ENCODE results near the gene ATP5MC2. TPM values are rescaled to one million over a fixed set of nuclear protein-coding genes. Genes with fewer than 3 reads are reported as not detected.

Gene ATP5MC2
- polyA plus RNA-seq, 1 donor from 2014 or later = 331 TPM

DNA sequence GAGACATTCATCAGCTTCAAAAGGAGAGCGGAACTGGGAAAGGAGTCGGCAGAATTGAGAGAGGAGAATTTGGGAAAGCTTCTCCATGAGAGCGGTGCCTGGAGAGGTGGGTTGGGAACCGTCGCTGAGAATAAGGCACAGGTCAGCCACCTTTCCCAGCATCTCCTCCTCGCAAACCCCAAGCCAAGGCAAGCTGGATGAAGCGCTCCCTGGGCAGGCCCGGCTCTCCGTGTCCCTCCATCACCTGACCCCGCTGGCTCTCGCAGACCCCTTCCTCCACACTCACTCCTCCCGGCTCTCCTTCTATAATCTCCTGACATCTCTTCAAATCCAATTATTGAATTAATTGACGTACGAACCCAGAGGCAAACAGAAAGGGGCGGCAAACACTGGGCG, 18.9 kb upstream of the ATP5MC2 start:
- H3K27me3 ChIP-seq (ENCODE audit: insufficient read depth, low read depth, low read length) = no peaks in the 10 kb centered on the region
- no peak for TF ChIP-seq CTCF (IDR thresholded peaks at IDR 0.05; ENCODE audit: poor library complexity, severe bottlenecking)
- no peak for TF ChIP-seq TAF1 (IDR thresholded peaks at IDR 0.05; ENCODE audit: low read depth)
- TF ChIP-seq EZH2 (IDR thresholded peaks at IDR 0.05; ENCODE audit: borderline replicate concordance, insufficient read depth, low read length, poor library complexity, severe bottlenecking) = no peak
- TF ChIP-seq POLR2AphosphoS5 (IDR thresholded peaks at IDR 0.05) = no peak
- TF ChIP-seq EP300 (conservative IDR thresholded peaks at IDR 0.05; ENCODE audit: poor library complexity, severe bottlenecking) = no peak
- no peak for TF ChIP-seq REST (IDR thresholded peaks at IDR 0.05; ENCODE audit: borderline replicate concordance)
- TF ChIP-seq RAD21 (conservative IDR thresholded peaks at IDR 0.05) = no peak
- TF ChIP-seq MXI1 (conservative IDR thresholded peaks at IDR 0.05; ENCODE audit: poor library complexity, severe bottlenecking) = no peak
- TF ChIP-seq SMC3 (conservative IDR thresholded peaks at IDR 0.05; ENCODE audit: poor library complexity) = no peak
- no peaks in the 10 kb centered on the region for H3K79me2 ChIP-seq (replicated peaks; ENCODE audit: insufficient read depth, low read length)
- peak overlapping the region; percentile 54 for H3K4me3 ChIP-seq (ENCODE audit: low read length)
- H3K27ac ChIP-seq (ENCODE audit: low read length) = peak overlapping the region; percentile 87
- peak overlapping the region; percentile 61 for H3K9ac ChIP-seq (ENCODE audit: low read length)
- no peaks in the 10 kb centered on the region for H4K20me1 ChIP-seq (ENCODE audit: insufficient read depth)
- no peaks in the 10 kb centered on the region for H3K9me3 ChIP-seq (ENCODE audit: low read length)
- H3K36me3 ChIP-seq (ENCODE audit: insufficient read depth, low read length) = no peaks in the 10 kb centered on the region
- no peaks in the 10 kb centered on the region for H3K9me2 ChIP-seq (ENCODE audit: insufficient read depth, low read length)
- no peak overlapping the region for H2AFZ ChIP-seq (ENCODE audit: low read depth, low read length)
- no peaks in the 10 kb centered on the region for H3F3A ChIP-seq (ENCODE audit: insufficient read depth, low read length, poor library complexity, severe bottlenecking)
- H3K4me2 ChIP-seq (ENCODE audit: low read length) = no peak overlapping the region

GRCh38 chr12:53688134-53688533, 12.3 kb upstream of the ATP5MC2 start:
- TF ChIP-seq POLR2AphosphoS5 (IDR thresholded peaks at IDR 0.05) = no peak
- TF ChIP-seq MXI1 (conservative IDR thresholded peaks at IDR 0.05; ENCODE audit: poor library complexity, severe bottlenecking) = no peak
- TF ChIP-seq CTCF (IDR thresholded peaks at IDR 0.05; ENCODE audit: poor library complexity, severe bottlenecking) = no peak
- no peak for TF ChIP-seq EP300 (conservative IDR thresholded peaks at IDR 0.05; ENCODE audit: poor library complexity, severe bottlenecking)
- no peak for TF ChIP-seq EZH2 (IDR thresholded peaks at IDR 0.05; ENCODE audit: borderline replicate concordance, insufficient read depth, low read length, poor library complexity, severe bottlenecking)
- TF ChIP-seq REST (IDR thresholded peaks at IDR 0.05; ENCODE audit: borderline replicate concordance) = no peak
- no peak for TF ChIP-seq SMC3 (conservative IDR thresholded peaks at IDR 0.05; ENCODE audit: poor library complexity)
- TF ChIP-seq RAD21 (conservative IDR thresholded peaks at IDR 0.05) = no peak
- TF ChIP-seq TAF1 (IDR thresholded peaks at IDR 0.05; ENCODE audit: low read depth) = no peak

More at GRCh38 chr12:53688134-53688533, 12.3 kb upstream of the ATP5MC2 start:
- Histone ChIP-seq H3K36me3 (ENCODE audit: insufficient read depth, low read length) (no peaks in the 10 kb centered on the region), H3K9ac (ENCODE audit: low read length) (no peak overlapping the region), H3K9me2 (ENCODE audit: insufficient read depth, low read length) (no peaks in the 10 kb centered on the region), H2AFZ (ENCODE audit: low read depth, low read length) (no peak overlapping the region), H3K4me2 (ENCODE audit: low read length) (no peak overlapping the region), H3K27me3 (ENCODE audit: insufficient read depth, low read depth, low read length) (no peaks in the 10 kb centered on the region), H3K4me3 (ENCODE audit: low read length) (no peak overlapping the region), H3F3A (ENCODE audit: insufficient read depth, low read length, poor library complexity, severe bottlenecking) (no peaks in the 10 kb centered on the region), H3K27ac (ENCODE audit: low read length) (no peak overlapping the region), H4K20me1 (ENCODE audit: insufficient read depth) (no peaks in the 10 kb centered on the region), H3K79me2 (replicated peaks; ENCODE audit: insufficient read depth, low read length) (no peaks in the 10 kb centered on the region), H3K9me3 (ENCODE audit: low read length) (no peaks in the 10 kb centered on the region)

Data from neural cell (in vitro differentiated cells).